Nephron (organoid): ENCODE data around the gene REXO1.
"Not testable (repeated sequence)": the region's sequence is repeated elsewhere in the genome, so short reads cannot be mapped to it uniquely, and the experiment has no call there.

Source experiments
- H3K27ac Mint-ChIP-seq, 3 experiments: 2 replicates each; pipeline ENCODE4 v1.8.0; 2020; ENCODE audit warnings: mixed read lengths in 3 of 3, mild to moderate bottlenecking in 2 of 3, moderate library complexity in 1 of 3
- H3K27me3 Mint-ChIP-seq: 2 replicates; pipeline ENCODE4 v1.8.0; 2021; ENCODE audit warnings: low read depth, mild to moderate bottlenecking, moderate library complexity, mixed read lengths
- H3K36me3 Mint-ChIP-seq: 2 replicates; pipeline ENCODE4 v1.8.0; 2020; ENCODE audit warnings: low read depth, mixed read lengths
- H3K4me1 Mint-ChIP-seq: 2 replicates; pipeline ENCODE4 v1.8.0; 2020; ENCODE audit warnings: mixed read lengths
- H3K4me3 Mint-ChIP-seq, 3 experiments: 2 replicates each; pipeline ENCODE4 v1.8.0; 2020; ENCODE audit warnings: mild to moderate bottlenecking in 3 of 3, mixed read lengths in 3 of 3, moderate library complexity in 2 of 3
- H3K9me3 Mint-ChIP-seq: 2 replicates; pipeline ENCODE4 v1.8.0; 2020; ENCODE audit warnings: mixed read lengths
- TF ChIP-seq, protein P1 (sequence below), 3 experiments: fragments of 200-600 bp; sonication (generic); IDR thresholded peaks; one replicate each; pipeline ENCODE4 v1.5.0; 2021; ENCODE audit warnings: antibody characterized with exemption in 3 of 3; ENCODE audit not compliant: unreplicated experiment in 3 of 3

REXO1 gene

GRCh38 chr19:1880611-1881392 is 32.5 kb upstream of the REXO1 start:
- Mint-ChIP-seq H3K27ac (no peak overlapping the region), H3K36me3 (peaks cover 3% of the 10 kb centered on the region), H3K4me1 (peaks cover 28% of the 10 kb centered on the region), H3K27me3 (no peaks in the 10 kb centered on the region), H3K9me3 (no peaks in the 10 kb centered on the region), H3K4me3 (no peak overlapping the region)
- TF ChIP-seq, protein P1, sequence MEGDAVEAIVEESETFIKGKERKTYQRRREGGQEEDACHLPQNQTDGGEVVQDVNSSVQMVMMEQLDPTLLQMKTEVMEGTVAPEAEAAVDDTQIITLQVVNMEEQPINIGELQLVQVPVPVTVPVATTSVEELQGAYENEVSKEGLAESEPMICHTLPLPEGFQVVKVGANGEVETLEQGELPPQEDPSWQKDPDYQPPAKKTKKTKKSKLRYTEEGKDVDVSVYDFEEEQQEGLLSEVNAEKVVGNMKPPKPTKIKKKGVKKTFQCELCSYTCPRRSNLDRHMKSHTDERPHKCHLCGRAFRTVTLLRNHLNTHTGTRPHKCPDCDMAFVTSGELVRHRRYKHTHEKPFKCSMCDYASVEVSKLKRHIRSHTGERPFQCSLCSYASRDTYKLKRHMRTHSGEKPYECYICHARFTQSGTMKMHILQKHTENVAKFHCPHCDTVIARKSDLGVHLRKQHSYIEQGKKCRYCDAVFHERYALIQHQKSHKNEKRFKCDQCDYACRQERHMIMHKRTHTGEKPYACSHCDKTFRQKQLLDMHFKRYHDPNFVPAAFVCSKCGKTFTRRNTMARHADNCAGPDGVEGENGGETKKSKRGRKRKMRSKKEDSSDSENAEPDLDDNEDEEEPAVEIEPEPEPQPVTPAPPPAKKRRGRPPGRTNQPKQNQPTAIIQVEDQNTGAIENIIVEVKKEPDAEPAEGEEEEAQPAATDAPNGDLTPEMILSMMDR (IDR thresholded peaks at IDR 0.05; ENCODE audit: unreplicated experiment in 3 of 3): no peak

- H3K4me1 Mint-ChIP-seq: peaks cover 33% of the 10 kb centered on the region
- not testable (repeated sequence) for H3K9me3 Mint-ChIP-seq, H3K27me3 Mint-ChIP-seq
Measured at GRCh38 chr19:1879982-1880381, 31.7 kb upstream of the REXO1 start.

DNA sequence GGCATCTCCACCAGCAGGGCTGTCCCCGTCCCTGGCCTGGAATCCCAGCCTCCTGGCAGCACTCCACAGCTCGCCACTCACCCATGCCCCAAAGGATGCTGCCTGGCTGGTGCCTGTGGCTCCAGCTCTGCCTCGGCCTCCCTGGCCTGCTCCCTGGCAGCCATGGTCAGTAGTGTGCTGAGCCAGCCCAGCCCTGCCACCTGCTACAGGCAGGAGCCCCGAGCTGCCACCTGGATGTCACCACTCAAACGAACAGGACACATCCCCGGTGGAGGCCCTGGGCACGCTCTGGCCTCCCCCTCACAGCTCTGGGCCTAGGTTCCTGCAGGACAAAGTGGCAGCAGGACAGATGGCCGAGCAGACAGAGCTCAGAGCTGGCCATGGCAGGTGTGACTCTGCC is 30.3 kb upstream of the REXO1 start:
- Mint-ChIP-seq H3K4me3 (peak overlapping the region in 1 of 3 experiments; percentile 15), H3K4me1 (peaks cover 35% of the 10 kb centered on the region)
- H3K36me3 Mint-ChIP-seq, H3K27ac Mint-ChIP-seq, H3K9me3 Mint-ChIP-seq, H3K27me3 Mint-ChIP-seq: not testable (repeated sequence)

More at GRCh38 chr19:1879982-1880381, 31.7 kb upstream of the REXO1 start:
- not testable (repeated sequence) for H3K36me3 Mint-ChIP-seq, H3K4me3 Mint-ChIP-seq, H3K27ac Mint-ChIP-seq

- H3K4me3 Mint-ChIP-seq, H3K36me3 Mint-ChIP-seq: not testable (repeated sequence)
Measured at GRCh38 chr19:1877280-1877660, 29.0 kb upstream of the REXO1 start.

GRCh38 chr19:1876496-1877279 is 28.4 kb upstream of the REXO1 start:
- peak overlapping the region; percentile 60 to 92 (median 86) for H3K27ac Mint-ChIP-seq
- not testable (repeated sequence) for H3K27me3 Mint-ChIP-seq, H3K9me3 Mint-ChIP-seq, H3K36me3 Mint-ChIP-seq
- peak overlapping the region; percentile 96 to 98 (median 97) for H3K4me3 Mint-ChIP-seq
- H3K4me1 Mint-ChIP-seq: peaks cover 21% of the 10 kb centered on the region

More at GRCh38 chr19:1877280-1877660, 29.0 kb upstream of the REXO1 start:
- not testable (repeated sequence) for H3K27ac Mint-ChIP-seq, H3K9me3 Mint-ChIP-seq, H3K27me3 Mint-ChIP-seq
- peaks cover 22% of the 10 kb centered on the region for H3K4me1 Mint-ChIP-seq

GRCh38 chr19:1875646-1876495 is 27.6 kb upstream of the REXO1 start:
- Mint-ChIP-seq H3K4me3 (peak overlapping the region; percentile 96 to 98 (median 97)), H3K36me3 (peaks cover 3% of the 10 kb centered on the region), H3K27ac (peak overlapping the region; percentile 62 to 92 (median 91)), H3K4me1 (peaks cover 21% of the 10 kb centered on the region), H3K9me3 (no peaks in the 10 kb centered on the region), H3K27me3 (no peaks in the 10 kb centered on the region)
- TF ChIP-seq, protein P1 (IDR thresholded peaks at IDR 0.05; ENCODE audit: unreplicated experiment in 3 of 3): peak in 1 of 3 experiments; percentile 30

DNA sequence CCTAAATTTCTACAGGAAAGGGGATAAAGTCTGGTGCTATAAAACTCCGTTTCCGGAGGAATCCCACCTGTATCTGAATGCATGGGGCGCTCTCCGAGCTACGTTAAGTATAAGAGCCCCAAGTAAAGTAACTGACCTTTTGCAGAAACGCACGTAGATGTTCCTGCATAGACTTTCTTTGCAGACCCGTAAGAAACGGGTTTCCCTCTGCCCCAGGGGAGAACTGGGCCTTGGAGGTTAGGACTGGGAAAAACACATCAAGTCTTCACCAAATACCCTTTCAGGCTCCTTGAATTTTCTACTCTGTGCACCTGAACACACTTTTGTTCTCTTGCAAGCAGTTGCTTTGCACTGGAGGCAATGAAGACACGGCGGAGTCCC is 27.0 kb upstream of the REXO1 start:
- Mint-ChIP-seq H3K27ac (peak overlapping the region; percentile 62 to 91 (median 89)), H3K4me3 (peak overlapping the region; percentile 94 to 98 (median 96)), H3K4me1 (peaks cover 21% of the 10 kb centered on the region)
- not testable (repeated sequence) for H3K27me3 Mint-ChIP-seq, H3K36me3 Mint-ChIP-seq, H3K9me3 Mint-ChIP-seq

DNA sequence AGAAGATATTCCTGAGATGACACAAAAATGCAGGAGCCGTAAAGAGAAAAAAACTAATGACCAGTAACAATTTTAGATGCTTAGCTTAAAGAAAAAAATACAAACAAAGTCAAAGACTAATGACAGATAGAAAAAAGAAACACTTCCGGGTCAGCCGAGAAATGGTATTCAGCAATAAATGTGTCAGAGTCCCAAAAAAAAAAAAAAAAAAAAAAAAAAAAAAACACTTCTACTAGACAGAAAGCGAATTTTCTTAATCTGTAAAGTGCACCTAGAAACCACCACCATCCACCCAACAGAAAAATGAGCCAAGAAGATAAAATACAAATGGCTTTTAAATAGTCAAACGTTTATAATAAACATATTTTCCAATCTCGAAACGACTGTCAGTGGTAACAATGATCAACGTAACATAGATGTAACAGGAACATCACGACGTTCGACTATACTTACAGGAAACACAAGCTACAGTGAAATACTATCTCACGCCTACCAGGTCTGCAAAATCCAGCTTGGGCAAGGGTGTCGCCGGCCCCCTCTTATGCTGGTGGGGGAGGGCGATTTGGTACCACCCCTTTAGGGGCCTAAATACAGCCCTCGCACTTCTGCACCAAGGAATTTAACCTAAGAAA is 26.4 kb upstream of the REXO1 start:
- Mint-ChIP-seq H3K9me3 (no peaks in the 10 kb centered on the region), H3K36me3 (peaks cover 3% of the 10 kb centered on the region), H3K4me3 (peak overlapping the region; percentile 94 to 98 (median 96)), H3K4me1 (peaks cover 21% of the 10 kb centered on the region), H3K27me3 (no peaks in the 10 kb centered on the region), H3K27ac (peak overlapping the region; percentile 62 to 89 (median 76))
- TF ChIP-seq, protein P1 (IDR thresholded peaks at IDR 0.05; ENCODE audit: unreplicated experiment in 3 of 3): no peak
